ENCODE data around the gene SPTBN5. TPM values are rescaled to one million over a fixed set of nuclear protein-coding genes. Genes with fewer than 3 reads are reported as not detected.
A peak's percentile ranks its signal among the peaks of the same experiment; 100 is the strongest.

SPTBN5 gene
- total RNA-seq, 1 experiment from 2014 or later, result 1.2 TPM

DNA sequence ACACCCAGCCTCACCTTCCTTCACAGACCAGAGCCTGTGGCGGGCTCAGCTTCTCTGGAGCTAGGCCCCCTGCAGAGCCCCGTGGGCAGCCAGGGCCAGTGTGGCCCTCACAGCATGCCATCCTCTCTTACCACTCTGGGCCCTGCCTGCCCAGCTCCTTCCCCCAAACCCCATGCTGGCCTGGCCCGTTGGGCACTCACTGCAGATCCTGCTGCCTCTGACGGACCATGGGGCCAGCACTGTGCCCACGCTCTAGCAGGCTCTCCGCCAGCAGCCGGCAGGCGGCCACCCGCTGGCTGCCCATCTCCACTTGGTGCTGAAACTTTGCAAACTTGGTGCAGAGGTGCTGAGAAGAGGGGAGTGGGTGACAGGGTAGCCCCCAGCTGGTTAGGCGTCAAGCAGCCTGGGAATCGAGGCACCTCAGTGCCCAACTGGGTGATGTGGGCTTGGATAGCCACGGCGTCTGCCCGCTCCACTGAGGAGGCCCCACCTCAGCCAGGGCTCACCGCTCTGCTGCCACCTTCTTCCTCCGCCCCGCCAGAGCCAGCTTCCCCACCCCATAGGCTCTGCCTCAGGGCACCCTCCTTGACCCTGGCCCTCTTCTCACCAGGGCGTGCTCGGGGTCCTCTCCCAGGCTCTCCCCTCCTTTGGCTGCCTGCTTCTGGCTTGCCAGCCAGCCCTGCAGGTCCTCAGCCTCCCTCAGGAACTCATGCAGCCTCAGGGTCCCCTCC lies 22.5 kb downstream of the SPTBN5 start (continued):
- no peak for TF ChIP-seq KAT7 (CRISPR knock-in tag; IDR thresholded peaks at IDR 0.05; ENCODE audit: borderline replicate concordance)

DNA sequence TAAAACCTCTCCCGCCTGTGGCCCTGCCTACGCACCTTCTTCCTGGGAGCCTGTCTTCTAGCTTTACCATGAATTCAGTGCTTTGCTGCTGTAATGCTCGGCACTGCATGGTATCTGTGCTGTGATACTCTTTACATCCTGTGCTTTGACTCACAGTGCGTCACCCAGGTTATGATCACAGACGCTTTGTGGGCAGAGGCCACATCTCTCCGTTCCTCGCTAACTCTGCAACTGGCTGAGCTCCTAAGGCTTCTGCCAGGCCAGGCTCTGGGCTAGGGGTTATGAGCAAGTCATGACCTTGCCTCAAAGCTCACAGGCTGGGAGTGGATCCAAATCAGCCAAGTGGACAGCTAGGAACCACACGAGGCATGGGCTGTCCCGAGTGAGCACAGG lies 23.2 kb downstream of the SPTBN5 start:
- POLR2A ChIA-PET, result no interaction called here
- no peaks in the 10 kb centered on the region for H3K36me3 Mint-ChIP-seq
- peak overlapping the region; percentile 91 for H3K27ac Mint-ChIP-seq
- H3K4me3 Mint-ChIP-seq, result no peak overlapping the region
- H3K27me3 Mint-ChIP-seq (ENCODE audit: low read depth), result no peaks in the 10 kb centered on the region; the same call in 1 of the 2 replicates
- no peaks in the 10 kb centered on the region for H3K9me3 Mint-ChIP-seq
- ATAC-seq, result no peak
- CTCF ChIA-PET, result interaction anchor here (0.7 to 1.2 kb wide), 4 partner anchors 11 to 96 kb away, joined by 3 to 7 read pairs (median 3); no protein-coding TSS in a partner anchor
- TF ChIP-seq SP1 (CRISPR knock-in tag; conservative IDR thresholded peaks at IDR 0.05) (no peak), ZNF416 (CRISPR knock-in tag; IDR thresholded peaks at IDR 0.05) (no peak), NFYB (CRISPR knock-in tag; conservative IDR thresholded peaks at IDR 0.05; ENCODE audit: low read depth) (no peak), EMX1 (CRISPR knock-in tag; IDR thresholded peaks at IDR 0.05) (no peak), RELA (CRISPR knock-in tag; IDR thresholded peaks at IDR 0.05; ENCODE audit: borderline replicate concordance) (no peak), ZMAT4 (CRISPR knock-in tag; IDR thresholded peaks at IDR 0.05) (no peak), CREB1 (CRISPR knock-in tag; IDR thresholded peaks at IDR 0.05) (no peak), NFE2L1 (CRISPR knock-in tag; IDR thresholded peaks at IDR 0.05) (no peak), ZNF232 (CRISPR knock-in tag; IDR thresholded peaks at IDR 0.05) (no peak), CBFB (CRISPR knock-in tag; IDR thresholded peaks at IDR 0.05; ENCODE audit: low read depth) (no peak), JUN (CRISPR knock-in tag; IDR thresholded peaks at IDR 0.05) (no peak), ESRRA (CRISPR knock-in tag; IDR thresholded peaks at IDR 0.05; ENCODE audit: borderline replicate concordance) (no peak), NFATC4 (CRISPR knock-in tag; IDR thresholded peaks at IDR 0.05) (no peak)
- TF ChIP-seq, protein P1, sequence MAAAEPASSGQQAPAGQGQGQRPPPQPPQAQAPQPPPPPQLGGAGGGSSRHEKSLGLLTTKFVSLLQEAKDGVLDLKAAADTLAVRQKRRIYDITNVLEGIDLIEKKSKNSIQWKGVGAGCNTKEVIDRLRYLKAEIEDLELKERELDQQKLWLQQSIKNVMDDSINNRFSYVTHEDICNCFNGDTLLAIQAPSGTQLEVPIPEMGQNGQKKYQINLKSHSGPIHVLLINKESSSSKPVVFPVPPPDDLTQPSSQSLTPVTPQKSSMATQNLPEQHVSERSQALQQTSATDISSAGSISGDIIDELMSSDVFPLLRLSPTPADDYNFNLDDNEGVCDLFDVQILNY (CRISPR knock-in tag; IDR thresholded peaks at IDR 0.05), result no peak
- TF ChIP-seq, protein P2, sequence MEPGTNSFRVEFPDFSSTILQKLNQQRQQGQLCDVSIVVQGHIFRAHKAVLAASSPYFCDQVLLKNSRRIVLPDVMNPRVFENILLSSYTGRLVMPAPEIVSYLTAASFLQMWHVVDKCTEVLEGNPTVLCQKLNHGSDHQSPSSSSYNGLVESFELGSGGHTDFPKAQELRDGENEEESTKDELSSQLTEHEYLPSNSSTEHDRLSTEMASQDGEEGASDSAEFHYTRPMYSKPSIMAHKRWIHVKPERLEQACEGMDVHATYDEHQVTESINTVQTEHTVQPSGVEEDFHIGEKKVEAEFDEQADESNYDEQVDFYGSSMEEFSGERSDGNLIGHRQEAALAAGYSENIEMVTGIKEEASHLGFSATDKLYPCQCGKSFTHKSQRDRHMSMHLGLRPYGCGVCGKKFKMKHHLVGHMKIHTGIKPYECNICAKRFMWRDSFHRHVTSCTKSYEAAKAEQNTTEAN (CRISPR knock-in tag; IDR thresholded peaks at IDR 0.05), result no peak
- DNase-seq (ENCODE audit: low spot score), result no peak
- H3K4me1 Mint-ChIP-seq, result no peaks in the 10 kb centered on the region

GRCh38 chr15:41869770-41870688 lies 23.8 kb downstream of the SPTBN5 start:
- no peaks in the 10 kb centered on the region for H3K9me3 Mint-ChIP-seq
- no peaks in the 10 kb centered on the region; the same call in 1 of the 2 replicates for H3K27me3 Mint-ChIP-seq (ENCODE audit: low read depth)
- peak overlapping the region; percentile 91 for H3K27ac Mint-ChIP-seq
- no peak overlapping the region for H3K4me3 Mint-ChIP-seq
- POLR2A ChIA-PET, result no interaction called here
- TF ChIP-seq, protein P3, sequence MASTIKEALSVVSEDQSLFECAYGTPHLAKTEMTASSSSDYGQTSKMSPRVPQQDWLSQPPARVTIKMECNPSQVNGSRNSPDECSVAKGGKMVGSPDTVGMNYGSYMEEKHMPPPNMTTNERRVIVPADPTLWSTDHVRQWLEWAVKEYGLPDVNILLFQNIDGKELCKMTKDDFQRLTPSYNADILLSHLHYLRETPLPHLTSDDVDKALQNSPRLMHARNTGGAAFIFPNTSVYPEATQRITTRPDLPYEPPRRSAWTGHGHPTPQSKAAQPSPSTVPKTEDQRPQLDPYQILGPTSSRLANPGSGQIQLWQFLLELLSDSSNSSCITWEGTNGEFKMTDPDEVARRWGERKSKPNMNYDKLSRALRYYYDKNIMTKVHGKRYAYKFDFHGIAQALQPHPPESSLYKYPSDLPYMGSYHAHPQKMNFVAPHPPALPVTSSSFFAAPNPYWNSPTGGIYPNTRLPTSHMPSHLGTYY (CRISPR knock-in tag; IDR thresholded peaks at IDR 0.05), result no peak
- TF ChIP-seq NR2C2 (CRISPR knock-in tag; IDR thresholded peaks at IDR 0.05) (no peak), TP53 (CRISPR knock-in tag; IDR thresholded peaks at IDR 0.05) (no peak)
- TF ChIP-seq, protein P4, sequence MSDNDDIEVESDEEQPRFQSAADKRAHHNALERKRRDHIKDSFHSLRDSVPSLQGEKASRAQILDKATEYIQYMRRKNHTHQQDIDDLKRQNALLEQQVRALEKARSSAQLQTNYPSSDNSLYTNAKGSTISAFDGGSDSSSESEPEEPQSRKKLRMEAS (CRISPR knock-in tag; IDR thresholded peaks at IDR 0.05), result no peak
- no peaks in the 10 kb centered on the region for H3K4me1 Mint-ChIP-seq
- no peaks in the 10 kb centered on the region for H3K36me3 Mint-ChIP-seq
- CTCF ChIA-PET, result interaction anchor here (0.7 to 1.8 kb wide), 5 partner anchors 11 to 95 kb away, joined by 3 to 7 read pairs (median 3); no protein-coding TSS in a partner anchor
- no peak for DNase-seq (ENCODE audit: low spot score)
- ATAC-seq, result no peak
